ENCODE results near the gene LDAH. TPM values are rescaled to one million over a fixed set of nuclear protein-coding genes. Genes with fewer than 3 reads are reported as not detected.

LDAH gene
- total RNA-seq, 2 donors from 2014 or later = 19.5 to 21.5 TPM

GRCh38 chr2:20635675-20636584, 187.0 kb downstream of the LDAH start:
- intact Hi-C loops (cut with DNase I, micrococcal nuclease) = loop anchor here in 1 of 2 donors (5.0 kb wide), 2 partner anchors 194 to 239 kb away; no protein-coding TSS in a partner anchor
- DNase-seq (peak; percentile 76 to 87), ATAC-seq (peak; percentile 62)

GRCh38 chr2:20635113-20635510, 187.8 kb downstream of the LDAH start:
- intact Hi-C loops (cut with DNase I, micrococcal nuclease) = loop anchor here in 1 of 2 donors (5.0 kb wide), 2 partner anchors 193 to 238 kb away; no protein-coding TSS in a partner anchor
- peak; percentile 5 for ATAC-seq
- peak in 1 of 2 donors; percentile 58 for DNase-seq

- peak in 1 of 2 donors; percentile 35 for DNase-seq
- ATAC-seq = peak; percentile 11
- intact Hi-C loops (cut with DNase I, micrococcal nuclease) = loop anchor here in 1 of 2 donors (5.0 kb wide), 2 partner anchors 192 to 237 kb away; no protein-coding TSS in a partner anchor
Observed at GRCh38 chr2:20634507-20635112, 188.3 kb downstream of the LDAH start.

Other genes with a start within 250 kb of the LDAH start
- gene HS1BP3, start 172.0 kb downstream of the LDAH start, total RNA-seq = 10 to 100 TPM; 26.9 to 33.5 TPM
- under 1 TPM; 0.18 to 0.25 TPM for gene GDF7, start 156.0 kb downstream of the LDAH start, total RNA-seq
- under 1 TPM; 0.24 to 0.50 TPM for gene APOB, start 221.0 kb upstream of the LDAH start, total RNA-seq